GM19468 (cell line): ENCODE measurements around the gene CPT1A.

Experiments
- ATAC-seq: cut with Tn5 transposase; IDR thresholded peaks from one replicate; pipeline ENCODE4 v1.9.1; 2021; ENCODE audit warnings: mild to moderate bottlenecking, moderate library complexity, moderate number of reproducible peaks; ENCODE audit not compliant: unreplicated experiment; ENCODE audit errors: extremely low read depth

CPT1A gene

DNA sequence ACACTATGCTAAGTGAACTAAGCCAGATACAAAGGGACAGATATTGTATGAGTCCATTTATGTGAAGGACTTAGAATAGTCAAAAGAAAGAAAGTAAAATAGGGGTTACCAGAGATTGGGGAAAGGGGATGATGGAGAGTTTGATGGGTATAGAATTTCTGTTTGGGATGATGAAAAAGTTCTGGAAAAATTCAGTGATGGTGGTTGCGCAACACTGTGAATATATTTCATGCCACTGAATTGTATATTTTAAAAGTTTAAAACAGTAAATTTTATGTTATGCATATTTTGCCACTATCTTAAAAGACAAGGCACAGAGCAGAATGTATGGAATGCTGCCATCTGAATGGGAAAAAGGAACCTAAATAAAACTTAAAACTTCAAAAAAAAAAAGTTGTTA, 119.6 kb downstream of the CPT1A start:
- ATAC-seq, result no peak

DNA sequence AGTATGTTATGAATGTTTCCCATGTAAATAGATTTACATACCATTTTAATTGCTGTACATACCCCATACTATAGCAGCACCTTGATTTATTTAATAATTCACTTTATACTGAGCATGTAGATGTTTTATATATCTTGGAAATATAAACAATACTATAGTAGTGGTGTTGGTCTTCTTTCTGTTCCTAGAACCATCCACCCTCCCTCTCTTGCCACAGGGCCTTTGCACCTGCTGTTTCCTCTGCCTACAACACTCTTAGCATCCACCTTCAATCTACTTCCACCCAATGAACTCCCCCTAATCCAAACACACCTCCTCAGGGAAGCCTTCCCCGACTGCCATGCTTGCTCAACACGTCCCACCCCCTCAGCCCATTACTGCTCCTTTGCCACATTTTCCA, 120.6 kb downstream of the CPT1A start:
- ATAC-seq, result no peak

DNA sequence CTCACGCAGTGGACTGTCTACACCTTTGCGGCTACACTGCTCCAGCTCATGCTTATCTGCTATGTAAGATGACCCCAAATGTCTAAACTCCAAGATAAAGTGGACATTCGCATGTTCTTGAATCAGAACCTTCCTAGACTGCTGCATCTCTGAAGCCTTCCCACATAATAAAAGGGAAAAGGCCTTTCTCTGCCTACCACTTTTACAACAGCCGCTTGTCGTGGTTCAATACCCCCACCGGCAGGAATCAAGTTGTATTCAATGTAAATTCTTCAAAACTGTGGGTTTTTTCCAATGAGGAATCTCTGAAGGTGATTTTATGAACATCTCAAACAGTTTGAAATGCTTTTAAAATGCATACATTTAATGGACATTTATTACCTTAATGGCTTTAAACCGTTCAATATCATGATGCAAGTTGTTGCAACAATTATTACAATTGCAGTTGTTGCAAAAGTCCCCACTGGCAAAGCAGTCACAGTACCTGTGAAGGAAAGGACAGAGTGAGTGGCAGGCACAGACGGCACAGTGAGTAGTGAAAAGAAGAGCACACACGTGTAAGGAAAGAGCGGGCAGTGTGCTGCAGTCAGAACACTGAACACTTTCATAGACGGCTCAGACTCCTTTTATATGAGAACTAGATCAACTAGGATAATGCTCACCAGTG, 126.1 kb downstream of the CPT1A start:
- ATAC-seq, result no peak

GRCh38 chr11:68714060-68714856, 127.5 kb downstream of the CPT1A start:
- no peak for ATAC-seq

DNA sequence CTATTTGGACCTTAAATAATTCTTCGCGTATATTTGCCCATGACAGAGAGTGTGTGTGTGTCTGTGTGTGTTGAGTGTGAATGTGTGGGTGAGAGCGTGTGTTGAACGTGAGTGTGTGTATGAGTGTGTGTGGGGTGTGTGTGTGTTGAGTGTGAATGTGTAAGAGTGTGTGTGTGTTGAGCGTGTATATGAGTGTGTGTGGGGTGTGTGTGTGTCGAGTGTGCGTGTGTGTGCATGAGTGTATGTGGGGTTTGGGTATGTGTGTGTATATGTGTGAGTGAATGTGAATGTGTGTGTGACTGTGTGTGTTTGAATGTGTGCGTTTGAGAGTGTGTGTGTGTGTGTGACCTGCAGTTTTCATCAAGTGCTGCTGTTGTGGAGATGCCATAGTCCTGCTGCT, 130.6 kb downstream of the CPT1A start:
- no peak for ATAC-seq

DNA sequence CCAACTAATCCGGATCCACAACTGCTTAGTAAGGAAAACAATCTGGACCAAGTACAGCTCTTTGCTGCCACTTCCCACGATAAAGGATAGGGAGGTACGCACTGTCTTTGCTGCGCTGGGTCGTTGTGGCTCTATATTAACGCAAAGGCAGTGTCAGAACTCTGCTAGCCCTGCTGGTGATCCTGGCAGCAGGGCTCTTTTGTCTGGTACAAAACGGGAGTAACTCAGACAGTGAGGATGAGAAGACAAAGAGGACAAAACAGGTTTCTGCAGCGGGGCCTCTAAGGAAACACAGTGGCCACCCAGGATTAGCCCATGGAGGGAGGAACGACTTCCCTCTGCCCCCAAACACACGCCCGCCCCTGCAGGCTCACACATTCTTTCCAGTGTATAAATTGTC, 131.3 kb downstream of the CPT1A start:
- no peak for ATAC-seq

DNA sequence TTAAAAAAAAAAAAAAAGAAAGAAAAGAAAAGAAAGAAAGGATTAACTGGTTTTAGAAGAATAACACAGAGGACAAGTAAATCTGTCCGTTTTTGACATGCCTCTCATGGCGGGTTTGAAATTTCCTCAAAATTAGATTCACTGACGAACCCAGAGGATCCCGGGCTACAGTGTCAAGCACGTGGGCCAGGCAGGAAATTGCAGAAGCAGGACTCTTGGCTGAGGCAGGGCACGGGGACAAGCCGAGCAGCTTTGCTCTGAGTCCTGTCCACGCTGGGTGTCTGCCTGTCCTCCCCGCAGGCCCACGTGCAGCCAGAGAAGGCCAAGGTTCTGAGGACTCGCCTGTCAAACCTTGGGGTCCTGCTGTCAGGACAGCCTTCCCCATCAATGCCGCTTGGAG, 132.7 kb downstream of the CPT1A start:
- ATAC-seq, result no peak

GRCh38 chr11:68707527-68707926, 134.2 kb downstream of the CPT1A start:
- ATAC-seq, result no peak

DNA sequence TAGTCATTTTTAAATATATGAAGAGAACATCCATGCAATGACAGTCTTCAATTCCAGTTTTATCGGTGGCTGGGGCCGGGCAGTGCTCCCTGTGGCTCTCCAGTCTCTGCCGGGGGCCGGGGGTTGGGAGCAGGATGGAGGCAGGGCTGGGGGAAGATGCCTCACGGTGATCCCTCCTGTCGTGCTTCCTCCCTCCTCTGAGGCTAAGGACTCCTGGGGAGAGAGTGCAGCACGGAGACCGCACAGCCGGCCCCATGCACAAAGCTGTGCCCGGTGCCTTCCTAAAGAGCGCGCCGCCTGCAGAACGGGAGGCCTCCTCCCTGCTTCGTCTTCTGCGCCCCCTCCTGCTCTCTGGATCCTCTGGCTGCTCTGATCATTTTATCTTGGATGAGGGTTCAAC, 136.8 kb downstream of the CPT1A start:
- ATAC-seq, result no peak
